Measurements from ENCODE around the gene PIK3C3.

- no peak for TF ChIP-seq CTCF (IDR thresholded peaks at IDR 0.05)
- TF ChIP-seq POLR2A (IDR thresholded peaks at IDR 0.05): no peak
- no peak for TF ChIP-seq POLR2AphosphoS5 (IDR thresholded peaks at IDR 0.05; ENCODE audit: insufficient read depth in 1 of 2, low read depth in 1 of 2)
Observed at GRCh38 chr18:42106784-42107183, 151.8 kb downstream of the PIK3C3 start.
